Measurements from ENCODE around the gene ZNFX1. TPM values are rescaled to one million over a fixed set of nuclear protein-coding genes. Genes with fewer than 3 reads are reported as not detected.

ZNFX1 gene
- total RNA-seq: 10 to 100 TPM; 36.2 to 46.6 (median 41.5) TPM

GRCh38 chr20:49278036-49278817 lies at the start of gene ZNFX1:
TSS of gene ZNFX1 (minus strand) at chr20:49278057. CDS start at chr20:49275839, 2,218 bp downstream.
- Histone ChIP-seq H3K4me1 (peaks cover 0 to 80% (median 16%) of the 10 kb centered on the region in 3 donors), H3K9me3 (peaks cover 0 to 16% (median 0%) of the 10 kb centered on the region in 3 donors), H3K27ac (peak within 1 kb of the TSS; percentile 63 to 97 (median 96)), H3K36me3 (peaks cover 8 to 58% of the 10 kb centered on the region in 2 donors), H3K4me3 (peak within 1 kb of the TSS; percentile 80 to 98), H3K27me3 (no peaks in the 10 kb centered on the region)
- 1 to 2% methylated on average over 10 to 17 of the region's 80 CpGs for WGBS, 2 donors (ENCODE audit: low coverage in 1 of 2)
- TF ChIP-seq EP300 (IDR thresholded peaks at IDR 0.05) (no peak), POLR2A (IDR thresholded peaks at IDR 0.05) (peak; percentile 97 to 98), POLR2AphosphoS5 (IDR thresholded peaks at IDR 0.05) (peak; percentile 100), CTCF (IDR thresholded peaks at IDR 0.05) (peak in 2 of 4 experiments; percentile 2 to 28)
- peak; percentile 98 for ATAC-seq

GRCh38 chr20:49326026-49326425 lies 48.2 kb upstream of the ZNFX1 start:
- Histone ChIP-seq H3K9me3 (no peaks in the 10 kb centered on the region), H3K4me1 (peaks cover 0 to 34% (median 5%) of the 10 kb centered on the region in 3 donors), H3K36me3 (no peaks in the 10 kb centered on the region), H3K27me3 (peaks cover under 1% of the 10 kb centered on the region), H3K27ac (peak overlapping the region in 3 of 4 donors; percentile 50 to 70 (median 58)), H3K4me3 (no peak overlapping the region)
- peak; percentile 57 for ATAC-seq
- WGBS, 2 donors (ENCODE audit: low coverage in 1 of 2): 2 to 13% methylated on average over 7 to 8 of the region's 10 CpGs
- no peak for TF ChIP-seq POLR2A (IDR thresholded peaks at IDR 0.05)
- TF ChIP-seq EP300 (IDR thresholded peaks at IDR 0.05): no peak
- TF ChIP-seq CTCF (IDR thresholded peaks at IDR 0.05): no peak
- TF ChIP-seq POLR2AphosphoS5 (IDR thresholded peaks at IDR 0.05): no peak

DNA sequence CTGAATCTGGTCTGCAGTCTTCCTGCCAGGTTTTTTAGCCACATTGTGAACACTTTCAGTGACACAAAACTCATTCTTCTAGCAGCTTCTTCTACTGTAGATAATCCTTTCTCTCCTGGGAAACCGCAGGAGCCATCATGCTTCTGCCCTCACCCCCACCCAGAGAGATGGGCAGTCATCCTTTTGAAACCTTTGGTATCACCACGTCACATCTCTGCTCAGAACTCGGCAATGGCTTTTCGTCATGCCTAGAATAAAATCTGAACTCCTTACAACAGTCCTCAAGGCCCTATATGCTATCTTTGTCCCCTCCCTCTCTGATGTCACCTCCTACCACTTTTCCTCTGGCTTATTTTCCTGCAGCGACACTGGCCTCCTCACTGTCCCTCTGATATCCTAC lies 46.4 kb upstream of the ZNFX1 start:
- WGBS, 2 donors (ENCODE audit: low coverage in 1 of 2): 90 to 98% methylated on average over 4 to 5 of the region's 5 CpGs
- peaks cover 0 to 37% (median 6%) of the 10 kb centered on the region in 3 donors for H3K4me1 ChIP-seq
- H3K36me3 ChIP-seq: no peaks in the 10 kb centered on the region
- no peaks in the 10 kb centered on the region for H3K9me3 ChIP-seq
- H3K27me3 ChIP-seq: peaks cover 18% of the 10 kb centered on the region
- no peak for ATAC-seq
- H3K4me3 ChIP-seq: no peak overlapping the region
- TF ChIP-seq EP300 (IDR thresholded peaks at IDR 0.05) (no peak), POLR2A (IDR thresholded peaks at IDR 0.05) (no peak), CTCF (IDR thresholded peaks at IDR 0.05) (no peak), POLR2AphosphoS5 (IDR thresholded peaks at IDR 0.05) (no peak)
- peak overlapping the region in 3 of 4 donors; percentile 43 to 57 (median 55) for H3K27ac ChIP-seq

GRCh38 chr20:49323622-49324238 lies 45.9 kb upstream of the ZNFX1 start:
- no peak for ATAC-seq
- H3K9me3 ChIP-seq: no peaks in the 10 kb centered on the region
- 48 to 56% methylated on average over 7 to 8 of the region's 9 CpGs for WGBS, 2 donors (ENCODE audit: low coverage in 1 of 2)

More at GRCh38 chr20:49323622-49324238, 45.9 kb upstream of the ZNFX1 start:
- Histone ChIP-seq H3K27me3 (peaks cover 23% of the 10 kb centered on the region), H3K36me3 (no peaks in the 10 kb centered on the region), H3K27ac (peak overlapping the region in 3 of 4 donors; percentile 43 to 57 (median 55)), H3K4me3 (no peak overlapping the region), H3K4me1 (peaks cover 0 to 43% (median 12%) of the 10 kb centered on the region in 3 donors)
- no peak for TF ChIP-seq POLR2A (IDR thresholded peaks at IDR 0.05)
- peak in 3 of 4 experiments; percentile 33 to 45 (median 43) for TF ChIP-seq CTCF (IDR thresholded peaks at IDR 0.05)
